NCI-H526 (cell line): Measurements from ENCODE around the gene PHF21B.
"Not testable (repeated sequence)": the region's sequence is repeated elsewhere in the genome, so short reads cannot be mapped to it uniquely, and the experiment has no call there.

Experiments
- DNase-seq, 2 experiments: peaks; one replicate each; lab custom pipeline; 2025; lab: John Stamatoyannopoulos, UW

PHF21B gene

GRCh38 chr22:44918166-44918924, 91.5 kb downstream of the PHF21B start:
- DNase-seq: no peak

- no peak for DNase-seq
These were observed 92.2 kb downstream of the PHF21B start for GRCh38 chr22:44917372-44918165.

GRCh38 chr22:44916281-44917231, 93.2 kb downstream of the PHF21B start:
- DNase-seq: no peak

GRCh38 chr22:44915441-44915840, 94.4 kb downstream of the PHF21B start:
- DNase-seq: no peak

- DNase-seq: no peak
These were observed 95.6 kb downstream of the PHF21B start for GRCh38 chr22:44914026-44914721.

- DNase-seq: no peak
These were observed 96.4 kb downstream of the PHF21B start for GRCh38 chr22:44913198-44913983.

GRCh38 chr22:44909241-44909640, 100.6 kb downstream of the PHF21B start:
- no peak for DNase-seq

- DNase-seq: no peak
These were observed 101.8 kb downstream of the PHF21B start for GRCh38 chr22:44907765-44908737.

GRCh38 chr22:44906999-44907644, 102.7 kb downstream of the PHF21B start:
- no peak for DNase-seq

GRCh38 chr22:44906248-44906936, 103.4 kb downstream of the PHF21B start:
- DNase-seq: no peak

GRCh38 chr22:44904492-44905152, 105.2 kb downstream of the PHF21B start:
- not testable (repeated sequence) for DNase-seq

- not testable (repeated sequence) for DNase-seq
These were observed 106.6 kb downstream of the PHF21B start for GRCh38 chr22:44903164-44903563.

- DNase-seq: no peak
These were observed 108.5 kb downstream of the PHF21B start for GRCh38 chr22:44901301-44901700.

- DNase-seq: no peak
These were observed 111.6 kb downstream of the PHF21B start for GRCh38 chr22:44898236-44898635.

- no peak for DNase-seq
These were observed 114.3 kb downstream of the PHF21B start for GRCh38 chr22:44895296-44896055.

- no peak for DNase-seq
These were observed 115.0 kb downstream of the PHF21B start for GRCh38 chr22:44894782-44895181.

- no peak for DNase-seq
These were observed 115.5 kb downstream of the PHF21B start for GRCh38 chr22:44894321-44894720.
